ENCODE results near the gene SNRPE. TPM values are rescaled to one million over a fixed set of nuclear protein-coding genes. Genes with fewer than 3 reads are reported as not detected.

The SNRPE gene
- total RNA-seq, 2 donors from 2014 or later = 72.3 to 79.5 TPM

Other genes starting within 250 kb of the SNRPE start
- gene ATP2B4, start 234.8 kb upstream of the SNRPE start, total RNA-seq = 100 to 1,000 TPM; 245 to 250 TPM
- gene LAX1, start 96.4 kb upstream of the SNRPE start, total RNA-seq = under 1 TPM; 0.81 to 0.83 TPM
- gene ZBED6, start 66.0 kb upstream of the SNRPE start, total RNA-seq = 10 to 100 TPM; 27.0 to 33.8 TPM
- 10 to 100 TPM; 58.1 to 58.7 TPM for gene ZC3H11A, start 66.0 kb upstream of the SNRPE start, total RNA-seq
- 10 to 100 TPM; 43.6 to 47.0 TPM for gene SOX13, start 211.5 kb downstream of the SNRPE start, total RNA-seq

All from posterior vena cava (tissue), 2 donors.